WI38 (cell line): ENCODE results near the gene NCAPD3.
"Not testable (repeated sequence)": the region's sequence is repeated elsewhere in the genome, so short reads cannot be mapped to it uniquely, and the experiment has no call there.

ENCODE experiments used
- H3K4me3 ChIP-seq: 2 replicates; pipeline ENCODE4 v1.5.1; 2011; ENCODE audit warnings: low read depth, mild to moderate bottlenecking, control low read depth, low read length
- TF ChIP-seq, protein P1 (sequence below): IDR thresholded peaks from 2 replicates; pipeline ENCODE4 v1.5.1; 2012; ENCODE audit warnings: low read depth, mild to moderate bottlenecking, control low read depth, low read length

The NCAPD3 gene

GRCh38 chr11:134202661-134203060, 21.1 kb downstream of the NCAPD3 start:
- TF ChIP-seq, protein P1, sequence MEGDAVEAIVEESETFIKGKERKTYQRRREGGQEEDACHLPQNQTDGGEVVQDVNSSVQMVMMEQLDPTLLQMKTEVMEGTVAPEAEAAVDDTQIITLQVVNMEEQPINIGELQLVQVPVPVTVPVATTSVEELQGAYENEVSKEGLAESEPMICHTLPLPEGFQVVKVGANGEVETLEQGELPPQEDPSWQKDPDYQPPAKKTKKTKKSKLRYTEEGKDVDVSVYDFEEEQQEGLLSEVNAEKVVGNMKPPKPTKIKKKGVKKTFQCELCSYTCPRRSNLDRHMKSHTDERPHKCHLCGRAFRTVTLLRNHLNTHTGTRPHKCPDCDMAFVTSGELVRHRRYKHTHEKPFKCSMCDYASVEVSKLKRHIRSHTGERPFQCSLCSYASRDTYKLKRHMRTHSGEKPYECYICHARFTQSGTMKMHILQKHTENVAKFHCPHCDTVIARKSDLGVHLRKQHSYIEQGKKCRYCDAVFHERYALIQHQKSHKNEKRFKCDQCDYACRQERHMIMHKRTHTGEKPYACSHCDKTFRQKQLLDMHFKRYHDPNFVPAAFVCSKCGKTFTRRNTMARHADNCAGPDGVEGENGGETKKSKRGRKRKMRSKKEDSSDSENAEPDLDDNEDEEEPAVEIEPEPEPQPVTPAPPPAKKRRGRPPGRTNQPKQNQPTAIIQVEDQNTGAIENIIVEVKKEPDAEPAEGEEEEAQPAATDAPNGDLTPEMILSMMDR: no peak
- H3K4me3 ChIP-seq: no peak overlapping the region

GRCh38 chr11:134200688-134201087, 23.1 kb downstream of the NCAPD3 start:
- no peak overlapping the region for H3K4me3 ChIP-seq
- TF ChIP-seq, protein P1: no peak

GRCh38 chr11:134199531-134199930, 24.2 kb downstream of the NCAPD3 start:
- TF ChIP-seq, protein P1: no peak
- no peak overlapping the region for H3K4me3 ChIP-seq

DNA sequence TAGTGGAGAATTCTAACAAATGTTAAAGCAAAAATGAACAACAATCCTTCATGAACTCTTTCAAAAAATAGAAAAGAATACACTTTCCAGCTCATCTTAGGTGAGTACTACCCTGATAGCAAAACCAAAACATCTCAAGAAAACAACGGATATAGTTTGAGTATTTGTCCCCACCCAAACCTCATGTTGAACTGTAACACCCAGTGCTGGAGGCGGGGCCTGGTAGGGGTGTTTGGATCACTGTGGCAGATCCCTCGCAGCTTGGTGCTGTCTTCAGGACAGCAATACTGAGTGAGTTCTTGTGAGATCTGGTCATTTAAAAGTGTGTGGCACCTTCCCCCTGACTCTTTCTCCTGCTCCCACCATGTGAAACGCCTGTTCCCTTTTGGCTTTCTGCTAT, 27.0 kb downstream of the NCAPD3 start:
- H3K4me3 ChIP-seq: no peak overlapping the region
- TF ChIP-seq, protein P1: no peak

DNA sequence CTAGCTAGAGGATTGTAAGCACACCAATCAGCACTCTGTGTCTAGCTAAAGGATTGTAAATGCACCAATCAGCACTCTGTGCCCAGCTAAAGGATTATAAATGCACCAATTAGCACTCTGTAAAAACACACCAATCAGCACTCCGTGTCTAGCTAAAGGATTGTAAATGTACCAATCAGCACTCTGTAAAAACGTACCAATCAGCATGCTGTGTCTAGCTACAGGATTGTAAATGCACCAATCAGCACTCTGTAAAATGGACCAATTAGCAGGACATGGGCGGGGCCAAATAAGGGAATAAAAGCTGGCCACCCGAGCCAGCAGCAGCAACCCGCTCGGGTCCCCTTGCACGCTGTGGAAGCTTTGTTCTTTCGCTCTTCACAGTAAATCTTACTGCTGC, 35.7 kb downstream of the NCAPD3 start:
- not testable (repeated sequence) for H3K4me3 ChIP-seq

GRCh38 chr11:134181707-134182106, 42.1 kb downstream of the NCAPD3 start:
- TF ChIP-seq, protein P1: no peak
- no peak overlapping the region for H3K4me3 ChIP-seq

DNA sequence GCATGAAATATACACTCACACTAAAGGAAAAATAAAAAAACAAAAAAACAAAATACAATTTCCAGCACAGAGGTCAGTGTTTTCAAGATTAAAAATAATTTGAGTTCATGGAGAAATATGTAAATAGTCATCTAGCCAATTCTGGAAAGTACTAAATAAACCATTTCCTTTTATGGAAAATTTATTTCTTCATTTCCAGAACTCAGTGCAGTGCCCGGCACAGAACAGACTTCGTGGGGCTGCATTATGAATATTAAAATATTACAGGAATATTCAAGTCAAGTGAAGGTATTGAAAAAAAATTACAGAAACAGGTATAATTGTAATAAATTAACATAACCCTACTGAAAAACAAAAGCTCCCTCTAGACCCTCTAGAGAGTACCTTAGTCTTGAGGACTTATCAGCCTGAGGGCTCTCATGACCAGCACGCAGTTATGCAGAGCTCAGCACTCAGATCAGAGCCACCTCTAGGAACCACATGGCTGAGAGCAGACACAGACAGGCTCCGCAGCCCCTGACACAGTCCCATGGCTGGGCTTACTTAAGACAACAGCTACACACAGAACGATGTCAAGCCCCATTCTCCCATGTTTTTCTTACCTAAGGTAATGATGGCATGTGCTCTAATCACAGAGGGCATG, 45.6 kb downstream of the NCAPD3 start:
- TF ChIP-seq, protein P1: no peak
- H3K4me3 ChIP-seq: no peak overlapping the region

GRCh38 chr11:134176284-134176683, 47.5 kb downstream of the NCAPD3 start:
- no peak overlapping the region for H3K4me3 ChIP-seq
- TF ChIP-seq, protein P1: no peak
